ENCODE measurements around the gene DNAAF5.

The DNAAF5 gene

DNA sequence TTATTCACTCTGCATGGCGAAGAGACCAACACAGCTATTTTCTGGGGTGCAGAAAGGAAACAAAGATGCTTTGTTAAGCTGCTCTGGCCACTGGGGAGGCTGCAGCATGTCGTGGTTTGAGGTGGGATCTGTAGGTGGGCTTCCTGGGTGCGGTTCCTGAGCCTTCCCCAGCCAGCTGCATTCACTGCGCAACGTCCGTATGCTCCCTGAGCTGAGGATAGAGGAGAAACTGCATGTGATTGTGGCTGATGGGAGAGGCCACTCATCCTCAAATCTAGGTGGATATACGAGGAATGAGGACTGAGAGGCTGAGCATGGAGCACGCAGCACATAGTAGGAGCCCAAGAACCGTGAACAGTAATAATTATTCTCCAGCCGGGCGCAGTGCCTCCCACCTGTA lies 9.9 kb upstream of the DNAAF5 start:
- H3K4me3 ChIP-seq (ENCODE audit: low read depth in 1 of 5, low read length in 5 of 5): no peak overlapping the region
- H3K36me3 ChIP-seq (ENCODE audit: control insufficient read depth in 5 of 5, insufficient read depth in 5 of 5, low read length in 5 of 5): no peaks in the 10 kb centered on the region
- H3K9ac ChIP-seq (ENCODE audit: low read length in 5 of 5): no peak overlapping the region
- H3K4me1 ChIP-seq (ENCODE audit: control insufficient read depth in 5 of 5, insufficient read depth in 5 of 5, low read length in 5 of 5): peaks cover 0 to 3% (median 0%) of the 10 kb centered on the region in 5 donors
- H3K9me3 ChIP-seq (ENCODE audit: control insufficient read depth in 5 of 5, low read length in 5 of 5): peaks cover 0 to 7% (median 5%) of the 10 kb centered on the region in 5 donors
- H3K27me3 ChIP-seq (ENCODE audit: control insufficient read depth in 5 of 5, insufficient read depth in 4 of 5, low read length in 5 of 5): peaks cover 7 to 11% (median 10%) of the 10 kb centered on the region in 5 donors
- no peak overlapping the region for H3K27ac ChIP-seq (ENCODE audit: low read depth, low read length)

DNA sequence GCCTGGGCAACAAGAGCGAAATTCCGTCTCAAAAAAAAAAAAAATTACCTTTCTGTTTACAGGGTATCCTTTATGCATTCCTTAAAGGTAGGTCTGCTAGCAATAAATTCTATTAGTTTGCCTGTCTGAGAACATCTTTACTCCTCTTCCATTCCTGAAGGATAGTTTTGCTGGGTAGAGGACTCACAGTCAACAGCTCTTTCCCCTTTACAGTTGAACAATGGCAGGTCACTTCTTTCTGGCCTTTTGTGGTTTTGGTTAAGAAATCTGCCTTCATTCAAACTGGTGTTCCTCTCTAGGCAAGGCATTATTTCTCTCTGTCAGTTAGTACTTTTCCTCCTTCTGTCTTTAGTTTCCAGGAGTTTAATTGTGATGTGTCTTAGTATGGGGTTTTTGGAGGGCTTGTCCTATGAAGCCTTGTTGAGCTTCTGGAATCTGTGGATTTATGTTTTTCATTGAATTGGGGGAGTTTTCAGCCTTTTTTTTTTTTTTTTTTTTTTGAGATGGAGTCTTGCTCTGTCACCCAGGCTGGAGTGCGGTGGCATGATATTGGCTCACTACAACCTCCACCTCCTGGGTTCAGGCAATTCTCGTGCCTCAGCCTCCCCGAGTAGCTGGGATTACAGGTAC lies 4.8 kb upstream of the DNAAF5 start:
- Histone ChIP-seq H3K27me3 (ENCODE audit: control insufficient read depth in 5 of 5, insufficient read depth in 4 of 5, low read length in 5 of 5) (no peaks in the 10 kb centered on the region), H3K9me3 (ENCODE audit: control insufficient read depth in 5 of 5, low read length in 5 of 5) (peaks cover 0 to 8% (median 5%) of the 10 kb centered on the region in 5 donors)

DNA sequence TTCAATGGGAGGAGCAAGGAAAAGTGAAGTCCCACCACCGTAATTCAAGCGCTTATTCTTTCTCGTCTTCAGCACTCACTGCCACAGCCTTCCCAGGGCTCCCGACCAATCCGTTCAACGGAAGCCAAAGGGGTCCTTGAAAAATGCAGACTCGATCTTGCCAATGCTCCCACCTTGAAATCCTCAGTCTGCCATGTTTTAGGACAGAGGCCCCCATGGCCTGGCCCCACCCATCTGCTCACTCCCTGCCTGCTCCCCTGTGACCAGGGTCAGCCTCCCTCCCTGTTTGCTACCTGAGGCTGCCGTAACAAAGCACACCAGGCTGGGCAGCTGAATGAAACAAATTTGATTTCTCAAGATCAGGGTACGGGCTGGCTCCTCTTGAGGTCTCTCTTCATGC lies 3.0 kb upstream of the DNAAF5 start:
- H3K9ac ChIP-seq (ENCODE audit: low read length in 5 of 5): no peak overlapping the region
- peaks cover 0 to 3% (median 0%) of the 10 kb centered on the region in 5 donors for H3K9me3 ChIP-seq (ENCODE audit: control insufficient read depth in 5 of 5, low read length in 5 of 5)
- peaks cover 2 to 19% (median 18%) of the 10 kb centered on the region in 5 donors for H3K4me1 ChIP-seq (ENCODE audit: control insufficient read depth in 5 of 5, insufficient read depth in 5 of 5, low read length in 5 of 5)
- no peaks in the 10 kb centered on the region for H3K36me3 ChIP-seq (ENCODE audit: control insufficient read depth in 5 of 5, insufficient read depth in 5 of 5, low read length in 5 of 5)
- no peak overlapping the region for H3K4me3 ChIP-seq (ENCODE audit: low read depth in 1 of 5, low read length in 5 of 5)
- H3K27ac ChIP-seq (ENCODE audit: low read depth, low read length): no peak overlapping the region
- H3K27me3 ChIP-seq (ENCODE audit: control insufficient read depth in 5 of 5, insufficient read depth in 4 of 5, low read length in 5 of 5): no peaks in the 10 kb centered on the region

More for the DNA sequence above, 4.8 kb upstream of the DNAAF5 start:
- Histone ChIP-seq H3K4me1 (ENCODE audit: control insufficient read depth in 5 of 5, insufficient read depth in 5 of 5, low read length in 5 of 5) (peaks cover 2 to 8% (median 7%) of the 10 kb centered on the region in 5 donors), H3K27ac (ENCODE audit: low read depth, low read length) (no peak overlapping the region), H3K4me3 (ENCODE audit: low read depth in 1 of 5, low read length in 5 of 5) (no peak overlapping the region), H3K36me3 (ENCODE audit: control insufficient read depth in 5 of 5, insufficient read depth in 5 of 5, low read length in 5 of 5) (no peaks in the 10 kb centered on the region), H3K9ac (ENCODE audit: low read length in 5 of 5) (no peak overlapping the region)

DNA sequence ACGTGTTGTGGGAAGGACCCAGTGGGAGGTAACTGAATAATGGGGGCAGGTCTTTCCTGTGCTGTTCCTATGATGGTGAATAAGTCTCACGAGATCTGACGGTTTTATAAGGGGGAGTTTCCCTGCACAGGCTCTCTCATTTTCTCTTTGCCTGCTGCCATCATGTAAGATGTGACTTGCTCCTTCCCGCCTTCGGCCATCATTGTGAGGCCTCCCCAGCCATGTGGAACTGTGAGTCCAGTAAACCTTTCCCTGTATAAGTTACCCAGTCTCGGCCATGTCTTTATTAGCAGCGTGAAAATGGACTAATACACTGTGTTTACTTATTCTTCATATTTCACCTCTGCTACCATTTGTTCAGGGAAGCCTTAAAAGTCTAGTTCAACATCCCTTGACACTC lies 2.2 kb upstream of the DNAAF5 start:
- Histone ChIP-seq H3K9me3 (ENCODE audit: control insufficient read depth in 5 of 5, low read length in 5 of 5) (peaks cover 0 to 3% (median 0%) of the 10 kb centered on the region in 5 donors), H3K9ac (ENCODE audit: low read length in 5 of 5) (no peak overlapping the region), H3K27ac (ENCODE audit: low read depth, low read length) (no peak overlapping the region), H3K36me3 (ENCODE audit: control insufficient read depth in 5 of 5, insufficient read depth in 5 of 5, low read length in 5 of 5) (peaks cover 0 to 3% (median under 1%) of the 10 kb centered on the region in 5 donors), H3K4me1 (ENCODE audit: control insufficient read depth in 5 of 5, insufficient read depth in 5 of 5, low read length in 5 of 5) (peaks cover 2 to 20% (median 18%) of the 10 kb centered on the region in 5 donors), H3K4me3 (ENCODE audit: low read depth in 1 of 5, low read length in 5 of 5) (no peak overlapping the region), H3K27me3 (ENCODE audit: control insufficient read depth in 5 of 5, insufficient read depth in 4 of 5, low read length in 5 of 5) (no peaks in the 10 kb centered on the region)

DNA sequence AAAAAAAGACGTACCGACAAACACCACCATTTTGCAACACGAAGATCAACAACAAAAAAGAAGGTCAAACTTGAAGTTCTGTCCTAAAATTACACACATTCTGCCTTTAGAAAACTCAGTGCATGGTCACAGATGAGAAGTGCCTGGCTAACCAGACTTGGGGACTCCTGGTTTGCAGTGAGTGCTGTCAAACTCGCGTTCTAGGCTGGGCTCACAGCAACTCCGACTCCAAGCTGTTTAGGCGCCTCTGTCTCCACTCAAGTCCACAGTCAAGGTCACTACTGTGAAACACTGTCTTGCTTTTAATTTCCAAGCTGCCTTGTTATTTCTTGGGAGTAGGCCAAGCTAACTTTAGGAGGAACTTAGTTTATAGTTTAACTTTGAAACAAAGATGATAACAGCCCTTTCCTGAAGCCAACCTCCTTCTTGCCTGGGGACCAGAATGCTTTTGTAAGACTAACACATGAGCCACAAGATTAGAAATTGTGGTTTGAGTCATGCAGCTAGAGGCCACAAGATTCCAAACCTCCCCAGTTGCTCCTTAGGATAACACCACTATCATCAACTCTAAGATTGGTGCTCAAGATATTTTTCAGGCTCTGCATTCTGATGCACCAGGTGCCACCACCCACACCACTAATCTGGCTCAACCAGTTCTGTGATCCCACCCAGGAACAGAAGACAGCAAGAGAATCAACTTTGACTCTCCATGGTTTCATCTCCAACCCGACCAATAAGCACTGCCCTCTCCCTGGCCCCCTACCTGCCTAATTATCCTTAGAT lies 1.1 kb upstream of the DNAAF5 start:
- peak overlapping the region; percentile 60 to 83 (median 74) for H3K4me3 ChIP-seq (ENCODE audit: low read depth in 1 of 5, low read length in 5 of 5)
- H3K36me3 ChIP-seq (ENCODE audit: control insufficient read depth in 5 of 5, insufficient read depth in 5 of 5, low read length in 5 of 5): peaks cover 0 to 13% (median 11%) of the 10 kb centered on the region in 5 donors
- H3K9me3 ChIP-seq (ENCODE audit: control insufficient read depth in 5 of 5, low read length in 5 of 5): peaks cover 0 to 3% (median 0%) of the 10 kb centered on the region in 5 donors
- no peak overlapping the region for H3K27ac ChIP-seq (ENCODE audit: low read depth, low read length)
- H3K9ac ChIP-seq (ENCODE audit: low read length in 5 of 5): no peak overlapping the region
- H3K4me1 ChIP-seq (ENCODE audit: control insufficient read depth in 5 of 5, insufficient read depth in 5 of 5, low read length in 5 of 5): peaks cover 2 to 20% (median 18%) of the 10 kb centered on the region in 5 donors
- H3K27me3 ChIP-seq (ENCODE audit: control insufficient read depth in 5 of 5, insufficient read depth in 4 of 5, low read length in 5 of 5): no peaks in the 10 kb centered on the region

DNA sequence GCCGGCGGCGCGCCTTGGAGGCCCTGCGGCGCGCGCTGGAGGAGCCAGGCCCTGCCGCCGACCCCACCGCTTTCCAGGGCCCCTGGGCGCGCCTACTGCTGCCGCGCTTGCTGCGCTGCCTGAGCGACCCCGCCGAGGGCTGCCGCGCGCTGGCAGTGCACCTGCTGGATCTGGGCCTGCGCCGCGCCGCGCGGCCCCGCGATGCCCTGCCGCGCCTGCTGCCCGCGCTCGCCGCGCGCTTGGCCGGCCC lies 280 bp downstream of the DNAAF5 start:
- Histone ChIP-seq H3K4me1 (ENCODE audit: control insufficient read depth in 5 of 5, insufficient read depth in 5 of 5, low read length in 5 of 5) (peaks cover 2 to 20% (median 18%) of the 10 kb centered on the region in 5 donors), H3K36me3 (ENCODE audit: control insufficient read depth in 5 of 5, insufficient read depth in 5 of 5, low read length in 5 of 5) (peaks cover 0 to 26% (median 21%) of the 10 kb centered on the region in 5 donors), H3K9me3 (ENCODE audit: control insufficient read depth in 5 of 5, low read length in 5 of 5) (no peaks in the 10 kb centered on the region), H3K4me3 (ENCODE audit: low read depth in 1 of 5, low read length in 5 of 5) (peak overlapping the region in 4 of 5 donors; percentile 71 to 83 (median 78)), H3K9ac (ENCODE audit: low read length in 5 of 5) (peak overlapping the region in 3 of 5 donors; percentile 66 to 82 (median 78)), H3K27me3 (ENCODE audit: control insufficient read depth in 5 of 5, insufficient read depth in 4 of 5, low read length in 5 of 5) (no peaks in the 10 kb centered on the region), H3K27ac (ENCODE audit: low read depth, low read length) (no peak overlapping the region)

DNA sequence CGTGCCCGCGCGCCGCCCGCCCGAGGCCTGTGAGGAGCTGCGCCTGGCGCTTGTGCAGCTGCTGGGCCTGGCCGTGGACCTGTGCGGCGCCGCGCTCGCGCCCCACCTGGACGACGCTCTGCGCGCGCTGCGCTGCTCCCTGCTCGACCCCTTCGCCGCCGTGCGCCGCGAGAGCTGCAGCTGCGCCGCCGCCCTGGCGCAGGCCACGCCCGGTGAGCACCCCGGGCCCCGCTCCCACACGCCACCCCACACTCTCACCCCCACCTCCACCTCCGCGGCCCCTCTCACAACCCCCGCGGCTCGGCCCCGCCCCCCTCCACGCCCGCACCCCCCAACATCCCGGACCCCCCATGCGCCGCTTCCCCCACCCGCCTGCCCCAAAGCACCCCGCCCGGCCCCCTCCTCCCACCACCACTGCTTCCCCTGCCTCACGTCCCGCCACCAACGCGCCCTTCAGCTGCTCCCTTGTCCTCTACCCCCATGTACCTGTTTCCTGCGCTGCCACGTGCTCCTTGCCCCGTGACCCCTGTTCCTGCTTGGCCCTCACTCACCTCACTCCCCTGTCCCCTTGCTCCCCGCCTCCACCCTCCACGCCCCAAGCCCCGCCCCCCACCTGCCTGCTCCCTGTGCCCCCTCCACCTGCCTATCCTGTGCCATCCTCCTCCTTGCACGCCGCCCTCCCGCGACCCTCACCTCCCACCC lies 756 bp downstream of the DNAAF5 start, which contains the start of gene PRKAR1B:
TSS of gene PRKAR1B (minus strand) at position 178 of the 702 bp plus-strand sequence. CDS start 15,776 bp downstream, outside the sequence.
- H3K9me3 ChIP-seq (ENCODE audit: control insufficient read depth in 5 of 5, low read length in 5 of 5): no peaks in the 10 kb centered on the region
- no peaks in the 10 kb centered on the region for H3K27me3 ChIP-seq (ENCODE audit: control insufficient read depth in 5 of 5, insufficient read depth in 4 of 5, low read length in 5 of 5)
- peak within 1 kb of the TSS; percentile 16 to 82 (median 69) for H3K9ac ChIP-seq (ENCODE audit: low read length in 5 of 5)
- H3K4me1 ChIP-seq (ENCODE audit: control insufficient read depth in 5 of 5, insufficient read depth in 5 of 5, low read length in 5 of 5): peaks cover 2 to 20% (median 18%) of the 10 kb centered on the region in 5 donors
- peak within 1 kb of the TSS; percentile 64 to 83 (median 74) for H3K4me3 ChIP-seq (ENCODE audit: low read depth in 1 of 5, low read length in 5 of 5)
- H3K27ac ChIP-seq (ENCODE audit: low read depth, low read length): no peak within 1 kb of the TSS
- H3K36me3 ChIP-seq (ENCODE audit: control insufficient read depth in 5 of 5, insufficient read depth in 5 of 5, low read length in 5 of 5): peaks cover 0 to 31% (median 26%) of the 10 kb centered on the region in 5 donors

DNA sequence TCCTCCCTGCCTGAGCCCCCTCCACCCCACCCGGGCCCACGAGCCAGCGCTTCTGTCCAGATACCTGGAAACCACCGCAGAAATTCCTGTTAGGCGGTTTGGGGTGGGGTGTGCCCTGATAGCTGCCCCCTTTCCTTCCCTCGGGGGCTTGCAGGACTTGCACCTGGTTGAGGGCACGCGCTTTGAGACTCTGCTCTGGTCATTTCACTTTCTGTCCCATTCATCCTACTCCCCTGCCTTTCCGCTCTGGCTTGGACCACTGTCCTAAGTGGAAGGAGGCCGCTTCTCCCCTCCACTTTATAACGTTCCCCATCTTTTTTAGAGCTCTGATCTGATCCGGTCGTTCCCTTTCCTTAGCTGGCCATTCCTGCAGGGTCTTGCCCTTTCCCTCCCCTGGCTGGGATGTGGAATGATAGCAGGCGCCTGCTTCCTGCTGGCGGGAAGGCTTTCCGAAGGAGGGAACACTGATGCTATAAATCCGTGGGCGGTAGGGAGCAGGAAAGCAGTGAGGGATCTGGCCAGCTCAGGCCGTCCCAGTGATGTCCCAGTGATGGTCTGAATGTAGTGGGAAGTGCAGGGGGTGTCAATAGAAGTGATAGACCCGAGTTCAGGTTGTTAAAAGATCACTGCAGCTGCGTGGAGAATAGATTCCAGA lies 1.4 kb downstream of the DNAAF5 start:
- H3K9ac ChIP-seq (ENCODE audit: low read length in 5 of 5): peak overlapping the region; percentile 1 to 69 (median 11)
- H3K4me1 ChIP-seq (ENCODE audit: control insufficient read depth in 5 of 5, insufficient read depth in 5 of 5, low read length in 5 of 5): peaks cover 2 to 20% (median 18%) of the 10 kb centered on the region in 5 donors
- no peaks in the 10 kb centered on the region for H3K9me3 ChIP-seq (ENCODE audit: control insufficient read depth in 5 of 5, low read length in 5 of 5)
- H3K27ac ChIP-seq (ENCODE audit: low read depth, low read length): no peak overlapping the region
- H3K4me3 ChIP-seq (ENCODE audit: low read depth in 1 of 5, low read length in 5 of 5): peak overlapping the region in 4 of 5 donors; percentile 34 to 82 (median 46)
- peaks cover 0 to 35% (median 29%) of the 10 kb centered on the region in 5 donors for H3K36me3 ChIP-seq (ENCODE audit: control insufficient read depth in 5 of 5, insufficient read depth in 5 of 5, low read length in 5 of 5)
- no peaks in the 10 kb centered on the region for H3K27me3 ChIP-seq (ENCODE audit: control insufficient read depth in 5 of 5, insufficient read depth in 4 of 5, low read length in 5 of 5)

DNA sequence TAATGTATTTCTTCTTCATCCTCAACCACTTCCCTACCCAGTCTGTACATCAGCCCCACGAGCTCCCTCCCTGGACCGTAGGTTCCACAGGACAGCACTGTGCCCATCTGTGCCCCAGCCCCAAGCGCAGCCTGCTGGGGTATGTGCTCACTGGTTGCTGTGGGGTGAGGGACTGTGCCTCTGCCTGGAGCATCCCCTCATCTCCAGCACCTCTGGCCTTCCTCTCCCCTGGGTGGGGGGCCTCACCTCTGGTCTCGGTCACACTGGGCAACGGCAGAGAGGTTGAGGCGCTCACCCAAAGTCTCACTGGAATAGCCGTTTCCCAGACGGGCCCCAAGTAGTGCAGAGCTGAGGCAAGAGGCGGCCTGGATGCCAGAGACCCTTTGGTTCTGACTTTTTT lies 2.1 kb downstream of the DNAAF5 start:
- Histone ChIP-seq H3K4me3 (ENCODE audit: low read depth in 1 of 5, low read length in 5 of 5) (peak overlapping the region in 1 of 5 donors; percentile 36), H3K4me1 (ENCODE audit: control insufficient read depth in 5 of 5, insufficient read depth in 5 of 5, low read length in 5 of 5) (peaks cover 2 to 20% (median 18%) of the 10 kb centered on the region in 5 donors), H3K9ac (ENCODE audit: low read length in 5 of 5) (peak overlapping the region in 1 of 5 donors; percentile 6), H3K36me3 (ENCODE audit: control insufficient read depth in 5 of 5, insufficient read depth in 5 of 5, low read length in 5 of 5) (peaks cover 0 to 35% (median 29%) of the 10 kb centered on the region in 5 donors), H3K9me3 (ENCODE audit: control insufficient read depth in 5 of 5, low read length in 5 of 5) (no peaks in the 10 kb centered on the region), H3K27me3 (ENCODE audit: control insufficient read depth in 5 of 5, insufficient read depth in 4 of 5, low read length in 5 of 5) (no peaks in the 10 kb centered on the region), H3K27ac (ENCODE audit: low read depth, low read length) (no peak overlapping the region)

All from subcutaneous abdominal adipose tissue (tissue), 5 donors.